H1 (cell line): Measurements from ENCODE around the gene SRGAP3. TPM values are rescaled to one million over a fixed set of nuclear protein-coding genes. Genes with fewer than 3 reads are reported as not detected.

Source experiments
- CTCF ChIA-PET: fragments of 300-600 bp; sonication (Branson Sonifier 250); formaldehyde crosslinking; loops from one replicate; lab custom pipeline; 2021; ENCODE audit not compliant: partially characterized antibody; lab: Charles Lee
- POLR2A ChIA-PET: fragments of 300-600 bp; sonication (Branson Sonifier 250); formaldehyde crosslinking; loops from one replicate; lab custom pipeline; 2021; ENCODE audit warnings: inconsistent platforms; ENCODE audit not compliant: partially characterized antibody; lab: Charles Lee
- DNase-seq, 2 experiments: peaks; one replicate each; pipeline versions ENCODE4 v3.0.0 to v3.0.0-alpha.2; 2010 to 2022; ENCODE audit warnings: low spot score in 2 of 2, low read depth in 1 of 2, mixed read lengths in 1 of 2
- FAIRE-seq: peaks from 2 replicates; lab custom pipeline; 2011; peaks lifted over from hg19 to GRCh38; lab: Jason Lieb, UNC
- H2AFZ ChIP-seq: 2 replicates; pipeline ENCODE4 v1.8.1; 2012; ENCODE audit warnings: low read length, inconsistent platforms
- H2AK5ac ChIP-seq: 2 replicates; pipeline ENCODE4 v1.6.1; 2013; ENCODE audit warnings: low read depth, low read length
- H2BK120ac ChIP-seq: replicated peaks from 2 replicates; pipeline ENCODE3; 2013; ENCODE audit warnings: low read depth, low read length, inconsistent platforms
- H2BK12ac ChIP-seq: 2 replicates; pipeline ENCODE4 v1.6.1; 2013; ENCODE audit warnings: low read depth, low read length
- H2BK15ac ChIP-seq: 2 replicates; pipeline ENCODE4 v1.6.1; 2013; ENCODE audit warnings: low read length
- H2BK20ac ChIP-seq: 2 replicates; pipeline ENCODE4 v1.6.1; 2013; ENCODE audit warnings: low read length
- H2BK5ac ChIP-seq: 2 replicates; pipeline ENCODE4 v1.6.1; 2013; ENCODE audit warnings: low read depth, low read length
- H3K14ac ChIP-seq: 2 replicates; pipeline ENCODE4 v1.6.1; 2013; ENCODE audit warnings: inconsistent platforms; ENCODE audit not compliant: insufficient read length
- H3K18ac ChIP-seq: 2 replicates; pipeline ENCODE4 v1.6.1; 2013; ENCODE audit warnings: low read length; ENCODE audit errors: extremely low read depth
- H3K23ac ChIP-seq: 2 replicates; pipeline ENCODE4 v1.6.1; 2013; ENCODE audit warnings: inconsistent platforms; ENCODE audit not compliant: insufficient read length
- H3K23me2 ChIP-seq: 2 replicates; pipeline ENCODE4 v1.6.1; 2013; ENCODE audit warnings: low read depth, low read length
- H3K27ac ChIP-seq: 2 replicates; pipeline ENCODE4 v1.6.1; 2011; ENCODE audit warnings: low read depth, low read length, inconsistent platforms
- H3K27me3 ChIP-seq, 4 experiments: replicated peaks in 1 of 4; 1 replicate in 1 of 4; 2 replicates in 3 of 4; pipeline versions ENCODE4 v1.6.1 to v1.8.1; 2011 to 2013; ENCODE audit warnings: low read length in 3 of 4, mild to moderate bottlenecking in 3 of 4, inconsistent platforms in 2 of 4, mixed read lengths in 2 of 4, moderate library complexity in 1 of 4; ENCODE audit not compliant: control insufficient read depth in 3 of 4, insufficient read depth in 3 of 4; ENCODE audit errors: extremely low read depth in 1 of 4
- H3K36me3 ChIP-seq, 4 experiments: 2 replicates each; pipeline versions ENCODE4 v1.6.1 to v1.8.1; 2011 to 2013; ENCODE audit warnings: mild to moderate bottlenecking in 4 of 4, low read length in 3 of 4, moderate library complexity in 2 of 4, control low read depth in 1 of 4, inconsistent platforms in 1 of 4; ENCODE audit not compliant: insufficient read depth in 4 of 4, control insufficient read depth in 2 of 4
- H3K4ac ChIP-seq: replicated peaks from 2 replicates; pipeline ENCODE3; 2013; ENCODE audit warnings: low read length, low read depth, mixed read lengths, inconsistent platforms; ENCODE audit not compliant: insufficient read length
- H3K4me1 ChIP-seq, 4 experiments: replicated peaks in 1 of 4; 1 replicate in 1 of 4; 2 replicates in 3 of 4; pipeline versions ENCODE4 v1.6.1 to v1.8.1; 2011 to 2013; ENCODE audit warnings: low read length in 3 of 4, inconsistent platforms in 2 of 4, mixed read lengths in 1 of 4; ENCODE audit not compliant: insufficient read depth in 4 of 4, control insufficient read depth in 3 of 4
- H3K4me2 ChIP-seq, 2 experiments: 2 replicates each; pipeline versions ENCODE4 v1.6.1 to v1.8.1; 2011 to 2013; ENCODE audit warnings: low read depth in 2 of 2, low read length in 2 of 2, control low read depth in 1 of 2, inconsistent platforms in 1 of 2, mild to moderate bottlenecking in 1 of 2; ENCODE audit not compliant: insufficient read depth in 1 of 2
- H3K4me3 ChIP-seq, 4 experiments: fragments of 200-600, 300-600 bp in 1 of 4; sonication (generic), shearing (Covaris generic), sonication (Bioruptor Twin) in 1 of 4; 2 replicates each; pipeline versions ENCODE4 v1.5.1 to v1.8.1; 2011 to 2016; ENCODE audit warnings: low read length in 4 of 4, low read depth in 3 of 4, control low read depth in 2 of 4, inconsistent platforms in 2 of 4, mild to moderate bottlenecking in 2 of 4, mixed read lengths in 1 of 4, moderate library complexity in 1 of 4; ENCODE audit not compliant: insufficient read depth in 2 of 4; ENCODE audit errors: extremely low read depth in 1 of 4
- H3K56ac ChIP-seq: replicated peaks from 2 replicates; pipeline ENCODE3; 2013; ENCODE audit warnings: low read depth, mild to moderate bottlenecking, mixed read lengths, low read length, inconsistent platforms; ENCODE audit not compliant: insufficient read length
- H3K79me1 ChIP-seq: 2 replicates; pipeline ENCODE4 v1.6.1; 2013; ENCODE audit warnings: low read depth, low read length, control low read depth
- H3K79me2 ChIP-seq, 2 experiments: 2 replicates each; pipeline versions ENCODE4 v1.6.1 to v1.8.1; 2012 to 2013; ENCODE audit warnings: low read length in 2 of 2, mild to moderate bottlenecking in 2 of 2, inconsistent platforms in 1 of 2; ENCODE audit not compliant: insufficient read depth in 2 of 2, control insufficient read depth in 1 of 2
- H3K9ac ChIP-seq, 4 experiments: replicated peaks in 1 of 4; 1 replicate in 1 of 4; 2 replicates in 3 of 4; pipeline versions ENCODE4 v1.6.1 to v1.8.1; 2011 to 2013; ENCODE audit warnings: low read depth in 3 of 4, low read length in 3 of 4, control low read depth in 2 of 4, mild to moderate bottlenecking in 2 of 4, moderate library complexity in 2 of 4, inconsistent platforms in 1 of 4; ENCODE audit errors: extremely low read depth in 1 of 4
- H3K9me3 ChIP-seq, 2 experiments: 2 replicates each; pipeline versions ENCODE4 v1.6.1 to v1.8.1; 2012 to 2013; ENCODE audit warnings: mild to moderate bottlenecking in 2 of 2, moderate library complexity in 2 of 2, control low read depth in 1 of 2, inconsistent platforms in 1 of 2, low read depth in 1 of 2, low read length in 1 of 2, mixed read lengths in 1 of 2; ENCODE audit not compliant: insufficient read depth in 2 of 2
- H4K20me1 ChIP-seq, 2 experiments: replicated peaks in 1 of 2; 2 replicates each; pipeline versions ENCODE3 to v1.8.1; 2011 to 2013; ENCODE audit warnings: inconsistent platforms in 2 of 2, low read length in 2 of 2, mild to moderate bottlenecking in 1 of 2; ENCODE audit not compliant: insufficient read depth in 2 of 2, control insufficient read depth in 1 of 2
- H4K5ac ChIP-seq: 2 replicates; pipeline ENCODE4 v1.6.1; 2013; ENCODE audit warnings: low read length, low read depth, mixed read lengths, inconsistent platforms; ENCODE audit not compliant: insufficient read length
- H4K8ac ChIP-seq: 2 replicates; pipeline ENCODE4 v1.8.0; 2013; ENCODE audit warnings: mild to moderate bottlenecking, moderate library complexity, low read length, inconsistent platforms; ENCODE audit not compliant: insufficient read depth; ENCODE audit errors: extremely low read depth
- H4K91ac ChIP-seq: replicated peaks from 2 replicates; pipeline ENCODE3; 2013; ENCODE audit warnings: low read length, mixed read lengths, inconsistent platforms; ENCODE audit not compliant: insufficient read length
- CEBPB ChIP-seq: IDR thresholded peaks from 2 replicates; pipeline ENCODE4 v1.6.1; 2012; ENCODE audit warnings: low read depth, low read length
- CTBP2 ChIP-seq: IDR thresholded peaks from 2 replicates; pipeline ENCODE4 v1.7.0; 2011; ENCODE audit warnings: borderline replicate concordance, mild to moderate bottlenecking, moderate library complexity, mixed read lengths, low read length; ENCODE audit not compliant: insufficient read depth, insufficient read length
- CTCF ChIP-seq, 3 experiments: IDR thresholded peaks; 1 replicate in 2 of 3; 2 replicates in 1 of 3; pipeline versions ENCODE4 v1.5.1 to v1.6.1; 2011; ENCODE audit warnings: low read length in 3 of 3, mild to moderate bottlenecking in 3 of 3, inconsistent platforms in 2 of 3, low read depth in 1 of 3, moderate library complexity in 1 of 3; ENCODE audit not compliant: insufficient read depth in 1 of 3; ENCODE audit errors: control extremely low read depth in 1 of 3
- EZH2 ChIP-seq: fragments of 200-600 bp; sonication (generic); IDR thresholded peaks from 2 replicates; pipeline ENCODE4 v1.7.1; 2012; ENCODE audit warnings: low read depth, mild to moderate bottlenecking, moderate library complexity, low read length, inconsistent platforms; ENCODE audit not compliant: severe bottlenecking
- HDAC6 ChIP-seq: IDR thresholded peaks from one replicate; pipeline ENCODE4 v1.7.1; 2012; ENCODE audit warnings: low read depth, mild to moderate bottlenecking, inconsistent platforms, low read length, moderate library complexity
- KDM4A ChIP-seq: IDR thresholded peaks from one replicate; pipeline ENCODE4 v1.7.1; 2012; ENCODE audit warnings: low read depth, mild to moderate bottlenecking, moderate library complexity, low read length, inconsistent platforms; ENCODE audit not compliant: severe bottlenecking
- NANOG ChIP-seq: IDR thresholded peaks from 2 replicates; pipeline ENCODE4 v1.6.1; 2011; ENCODE audit warnings: low read length, low read depth, mild to moderate bottlenecking, inconsistent platforms; ENCODE audit not compliant: insufficient read depth, poor library complexity, severe bottlenecking
- POLR2A ChIP-seq, 2 experiments: IDR thresholded peaks; 1 replicate in 1 of 2; 2 replicates in 1 of 2; pipeline ENCODE4 v1.6.1; 2011; ENCODE audit warnings: low read depth in 2 of 2, low read length in 2 of 2, mild to moderate bottlenecking in 2 of 2; ENCODE audit errors: control extremely low read depth in 1 of 2
- SIX5 ChIP-seq: IDR thresholded peaks from 2 replicates; pipeline ENCODE4 v1.6.1; 2011; ENCODE audit warnings: mild to moderate bottlenecking, low read depth, low read length
- ZNF274 ChIP-seq: IDR thresholded peaks from 2 replicates; pipeline ENCODE4 v1.7.0; 2012; ENCODE audit warnings: low read length, borderline replicate concordance; ENCODE audit errors: extremely low read depth
- WGBS, 2 experiments: shearing (Covaris generic) in 1 of 2; methylation state at CpG; one replicate each; pipeline versions ENCODE4 v1.1.6 to v1.1.7; 2013 to 2015; ENCODE audit warnings: low lambda C conversion rate in 2 of 2, mixed read lengths in 2 of 2, inconsistent platforms in 1 of 2, low coverage in 1 of 2, missing lambda C conversion rate in 1 of 2; ENCODE audit not compliant: insufficient replicate concordance in 2 of 2, insufficient coverage in 1 of 2, insufficient read length in 1 of 2; ENCODE audit errors: extremely low coverage in 1 of 2, missing lambda C conversion rate in 1 of 2; 5-methylcytosine and 5-hydroxymethylcytosine counted together
- polyA plus RNA-seq, 7 experiments: library from polyadenylated mRNA; depleted of rRNA in 3 of 7; stranded (reverse) in 5 of 7; unstranded in 2 of 7; fragments of >200 nt in 5 of 7; fragments of 200-250 nt in 2 of 7; gene quantifications; 1 replicate in 5 of 7; 2 replicates in 1 of 7; 4 replicates in 1 of 7; pipeline versions ENCODE4 v1.2.1 to v1.2.3, GENCODE V29; 2011 to 2013; ENCODE audit warnings: missing spikeins in 2 of 7, mixed read lengths in 2 of 7
- total RNA-seq: library from RNA; stranded (reverse); fragmentation: NEBNext Ultra II Directional; extraction: Animal tissue kit (Norgen Biotek cat#: 25700); gene quantifications from 2 replicates; pipeline ENCODE4 v1.2.1, GENCODE V29; 2021

Gene SRGAP3
- total and polyA plus RNA-seq, 2 of the 8 experiments (the other 6 are each of a cell fraction or from before 2014, with no cell fraction given): 5.8 to 11.4 TPM

GRCh38 chr3:9201955-9202354, 47.5 kb downstream of the SRGAP3 start:
- Histone ChIP-seq H2BK12ac (no peak overlapping the region), H3K18ac (no peak overlapping the region), H2AFZ (no peak overlapping the region), H4K8ac (no peak overlapping the region), H2AK5ac (0 out of 2 replicates have a peak overlapping the region, but pooled peaks have one; percentile 53), H3K4ac (no peak overlapping the region), H2BK15ac (no peak overlapping the region), H3K9me3 (no peaks in the 10 kb centered on the region), H2BK5ac (no peak overlapping the region), H3K4me1 (peaks cover 3 to 18% (median 8%) of the 10 kb centered on the region in 4 experiments; a peak in 5 of 7 replicates), H3K23me2 (no peaks in the 10 kb centered on the region), H3K56ac (no peak overlapping the region), H3K14ac (no peak overlapping the region), H3K4me3 (no peak overlapping the region), H3K79me1 (no peaks in the 10 kb centered on the region), H4K91ac (no peak overlapping the region), H4K20me1 (no peaks in the 10 kb centered on the region), H2BK20ac (no peak overlapping the region), H3K36me3 (no peaks in the 10 kb centered on the region), H3K4me2 (no peak overlapping the region), H3K79me2 (no peaks in the 10 kb centered on the region), H3K27me3 (no peaks in the 10 kb centered on the region), H3K9ac (no peak overlapping the region), H3K27ac (no peak overlapping the region), H2BK120ac (no peak overlapping the region), H4K5ac (no peak overlapping the region), H3K23ac (no peak overlapping the region)
- FAIRE-seq (no peak), DNase-seq (no peak)
- ChIA-PET POLR2A (interaction anchor here (0.7 to 1.5 kb wide), 2 partner anchors 8 to 11 kb away, joined by 3 read pairs; no protein-coding TSS in a partner anchor), CTCF (interaction anchor here (0.8 to 2.1 kb wide), 7 partner anchors 13 to 230 kb away, joined by 3 to 8 read pairs (median 4); no protein-coding TSS in a partner anchor)
- whole genome bisulfite sequencing, 2 experiments: 83% methylated on average over 6 of the region's 6 CpGs; no CpG with 5 or more reads in 1 of the 2 experiments
- TF ChIP-seq KDM4A: no peak
- TF ChIP-seq CTCF (IDR thresholded peaks at IDR 0.05; ENCODE audit: control extremely low read depth in 1 of 3, insufficient read depth in 1 of 3, low read depth in 1 of 3, low read length in 3 of 3): no peak
- TF ChIP-seq NANOG: no peak
- no peak for TF ChIP-seq EZH2
- TF ChIP-seq CEBPB: no peak
- no peak for TF ChIP-seq CTBP2
- no peak for TF ChIP-seq HDAC6
- no peak for TF ChIP-seq ZNF274
- TF ChIP-seq SIX5: no peak
- TF ChIP-seq POLR2A (IDR thresholded peaks at IDR 0.05; ENCODE audit: control extremely low read depth in 1 of 2, low read depth in 2 of 2, low read length in 2 of 2): no peak
